CD14-positive monocyte (primary cell): ENCODE measurements around the gene SLC1A3. TPM values are rescaled to one million over a fixed set of nuclear protein-coding genes. Genes with fewer than 3 reads are reported as not detected.

Source experiments
- DNase-seq, 3 donors: peaks; one replicate each; pipeline ENCODE4 v3.0.0-alpha.2; 2011 to 2022
- H2AFZ ChIP-seq: 2 replicates; pipeline ENCODE4 v1.6.0; 2012; ENCODE audit warnings: mild to moderate bottlenecking, low read depth, low read length, inconsistent platforms; ENCODE audit not compliant: insufficient read depth, poor library complexity, severe bottlenecking
- H3K27ac ChIP-seq, 2 donors: 1 replicate in 1 of 2; 2 replicates in 1 of 2; pipeline ENCODE4 v1.5.1; 2012 to 2013; ENCODE audit warnings: low read length in 2 of 2, control low read depth in 1 of 2, inconsistent platforms in 1 of 2, low read depth in 1 of 2, mild to moderate bottlenecking in 1 of 2
- H3K27me3 ChIP-seq, 2 donors: one replicate each; pipeline versions ENCODE4 v1.6.0 to v1.6.1; 2011 to 2013; ENCODE audit warnings: low read length in 2 of 2; ENCODE audit not compliant: control insufficient read depth in 2 of 2, insufficient read depth in 2 of 2
- H3K36me3 ChIP-seq, 2 donors: replicated peaks in 1 of 2; 1 replicate in 1 of 2; 2 replicates in 1 of 2; pipeline versions ENCODE4 v1.5.1 to v1.6.1; 2012 to 2013; ENCODE audit warnings: low read length in 2 of 2, control low read depth in 1 of 2, inconsistent platforms in 1 of 2, mild to moderate bottlenecking in 1 of 2; ENCODE audit not compliant: insufficient read depth in 2 of 2, control insufficient read depth in 1 of 2
- H3K4me1 ChIP-seq, 2 donors: 1 replicate in 1 of 2; 2 replicates in 1 of 2; pipeline versions ENCODE4 v1.5.1 to v1.6.1; 2012 to 2013; ENCODE audit warnings: low read length in 2 of 2, control low read depth in 1 of 2, inconsistent platforms in 1 of 2, mild to moderate bottlenecking in 1 of 2, moderate library complexity in 1 of 2; ENCODE audit not compliant: insufficient read depth in 2 of 2, control insufficient read depth in 1 of 2
- H3K4me2 ChIP-seq: replicated peaks from 2 replicates; pipeline ENCODE3; 2012; ENCODE audit warnings: low read length, moderate library complexity, mild to moderate bottlenecking; ENCODE audit not compliant: poor library complexity, severe bottlenecking; ENCODE audit errors: extremely low read depth
- H3K4me3 ChIP-seq, 3 experiments: fragments of 200-600 bp in 1 of 3; sonication (generic) in 1 of 3; replicated peaks in 1 of 3; 1 replicate in 2 of 3; 2 replicates in 1 of 3; pipeline ENCODE4 v1.5.1; 2011 to 2013; ENCODE audit warnings: low read length in 3 of 3, mild to moderate bottlenecking in 3 of 3, control low read depth in 2 of 3, low read depth in 2 of 3, inconsistent platforms in 1 of 3, moderate library complexity in 1 of 3
- H3K79me2 ChIP-seq: 2 replicates; pipeline ENCODE4 v1.6.0; 2012; ENCODE audit warnings: mild to moderate bottlenecking, control low read depth, inconsistent platforms, low read length, moderate library complexity; ENCODE audit not compliant: insufficient read depth
- H3K9ac ChIP-seq: 2 replicates; pipeline ENCODE4 v1.6.0; 2017; ENCODE audit warnings: low read length, mild to moderate bottlenecking; ENCODE audit not compliant: insufficient read depth, poor library complexity, severe bottlenecking
- H3K9me3 ChIP-seq, 2 donors: replicated peaks in 1 of 2; 1 replicate in 1 of 2; 2 replicates in 1 of 2; pipeline versions ENCODE4 v1.5.1 to v1.6.1; 2012 to 2013; ENCODE audit warnings: low read length in 2 of 2, control low read depth in 1 of 2; ENCODE audit not compliant: control insufficient read depth in 1 of 2, insufficient read depth in 1 of 2
- H4K20me1 ChIP-seq: 2 replicates; pipeline ENCODE4 v1.6.0; 2012; ENCODE audit warnings: mild to moderate bottlenecking, low read length, control low read depth, moderate library complexity; ENCODE audit not compliant: insufficient read depth
- H3K27ac Mint-ChIP-seq, 7 donors: one replicate each; pipeline ENCODE4 v1.8.0; 2020; ENCODE audit warnings: mild to moderate bottlenecking in 7 of 7, mixed read lengths in 7 of 7, moderate library complexity in 6 of 7, inconsistent platforms in 2 of 7
- H3K27me3 Mint-ChIP-seq, 3 donors: one replicate each; pipeline ENCODE4 v1.8.0; 2021 to 2022; ENCODE audit warnings: low read depth in 3 of 3, mild to moderate bottlenecking in 3 of 3, mixed read lengths in 3 of 3, moderate library complexity in 3 of 3, inconsistent platforms in 1 of 3
- H3K36me3 Mint-ChIP-seq, 2 donors: one replicate each; pipeline ENCODE4 v1.8.0; 2020; ENCODE audit warnings: mixed read lengths in 2 of 2, inconsistent platforms in 1 of 2, mild to moderate bottlenecking in 1 of 2
- H3K4me1 Mint-ChIP-seq: one replicate; pipeline ENCODE4 v1.8.0; 2020; ENCODE audit warnings: mild to moderate bottlenecking, mixed read lengths
- H3K4me3 Mint-ChIP-seq, 2 donors: one replicate each; pipeline ENCODE4 v1.8.0; 2020; ENCODE audit warnings: mild to moderate bottlenecking in 2 of 2, mixed read lengths in 2 of 2, moderate library complexity in 1 of 2
- H3K9me3 Mint-ChIP-seq, 7 donors: one replicate each; pipeline ENCODE4 v1.8.0; 2020 to 2022; ENCODE audit warnings: mixed read lengths in 7 of 7, mild to moderate bottlenecking in 6 of 7, moderate library complexity in 6 of 7, inconsistent platforms in 2 of 7
- CTCF ChIP-seq: fragments of 200-600 bp; IDR thresholded peaks from one replicate; pipeline ENCODE4 v1.8.0; 2022; ENCODE audit warnings: antibody characterized with exemption, mild to moderate bottlenecking
- WGBS: methylation state at CpG from one replicate; pipeline ENCODE4 v1.1.5; 2013; ENCODE audit warnings: missing lambda C conversion rate; ENCODE audit not compliant: insufficient coverage; 5-methylcytosine and 5-hydroxymethylcytosine counted together
- intact Hi-C, 2 donors: fragments of 100-400 bp; cut with micrococcal nuclease; formaldehyde crosslinking; loops; one replicate each; pipeline versions ENCODE4 v1.15.0 to v1.15.1; 2023
- polyA plus RNA-seq, 3 donors: library from polyadenylated mRNA; depleted of rRNA in 1 of 3; unstranded in 2 of 3; stranded (reverse) in 1 of 3; fragments of 300-500 nt in 2 of 3; fragments of >200 nt in 1 of 3; fragmentation: Illumina TruSeq in 2 of 3; gene quantifications; 1 replicate in 2 of 3; 2 replicates in 1 of 3; pipeline ENCODE4 v1.2.3, GENCODE V29; 2012 to 2021

Gene SLC1A3
- polyA plus RNA-seq, 3 donors = 1.2 to 3.3 (median 1.3) TPM

DNA sequence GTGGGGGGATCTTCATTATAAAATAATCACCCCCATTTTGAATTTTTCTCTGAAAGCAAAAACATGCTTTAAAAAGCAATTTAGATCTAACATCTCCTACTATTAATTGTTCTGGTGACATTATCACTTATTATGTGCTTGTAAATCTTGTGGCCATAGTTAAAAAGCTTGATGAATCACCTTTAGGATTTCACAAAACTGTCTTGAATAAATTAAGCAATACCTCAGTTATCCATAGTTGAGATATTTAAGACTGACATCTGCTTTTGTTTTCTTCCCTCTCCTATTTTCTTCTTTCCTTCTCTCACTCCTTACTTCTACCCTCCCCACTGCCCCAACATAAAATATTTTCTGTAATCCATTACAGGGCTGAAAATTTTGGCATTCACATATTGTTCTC lies 84.8 kb downstream of the SLC1A3 start:
- TF ChIP-seq CTCF = no peak
- Mint-ChIP-seq H3K4me1 (peaks cover 55% of the 10 kb centered on the region), H3K27me3 (peaks cover 0 to 2% (median 1%) of the 10 kb centered on the region in 3 donors), H3K27ac (peak overlapping the region in 2 of 7 donors; percentile 36 to 38), H3K36me3 (peaks cover 0 to 4% of the 10 kb centered on the region in 2 donors), H3K9me3 (no peaks in the 10 kb centered on the region), H3K4me3 (peak overlapping the region in 1 of 2 donors; percentile 48)
- intact Hi-C loops = loop anchor here (2.0 to 5.0 kb wide), 6 partner anchors 32 to 449 kb away; partner anchors contain the start of gene NADK2 (in 1 of the 2)
- H3K4me3 ChIP-seq = no peak overlapping the region
- no peaks in the 10 kb centered on the region for H3K27me3 ChIP-seq
- no peak overlapping the region for H3K4me2 ChIP-seq
- no peaks in the 10 kb centered on the region for H3K9me3 ChIP-seq
- peaks cover 4% of the 10 kb centered on the region for H3K79me2 ChIP-seq
- H2AFZ ChIP-seq = no peak overlapping the region
- H3K27ac ChIP-seq = no peak overlapping the region
- H4K20me1 ChIP-seq = no peaks in the 10 kb centered on the region
- H3K9ac ChIP-seq = no peak overlapping the region
- peaks cover 46 to 58% of the 10 kb centered on the region in 2 donors for H3K4me1 ChIP-seq
- no peaks in the 10 kb centered on the region for H3K36me3 ChIP-seq
- peak in 2 of 3 donors; percentile 55 to 69 for DNase-seq

DNA sequence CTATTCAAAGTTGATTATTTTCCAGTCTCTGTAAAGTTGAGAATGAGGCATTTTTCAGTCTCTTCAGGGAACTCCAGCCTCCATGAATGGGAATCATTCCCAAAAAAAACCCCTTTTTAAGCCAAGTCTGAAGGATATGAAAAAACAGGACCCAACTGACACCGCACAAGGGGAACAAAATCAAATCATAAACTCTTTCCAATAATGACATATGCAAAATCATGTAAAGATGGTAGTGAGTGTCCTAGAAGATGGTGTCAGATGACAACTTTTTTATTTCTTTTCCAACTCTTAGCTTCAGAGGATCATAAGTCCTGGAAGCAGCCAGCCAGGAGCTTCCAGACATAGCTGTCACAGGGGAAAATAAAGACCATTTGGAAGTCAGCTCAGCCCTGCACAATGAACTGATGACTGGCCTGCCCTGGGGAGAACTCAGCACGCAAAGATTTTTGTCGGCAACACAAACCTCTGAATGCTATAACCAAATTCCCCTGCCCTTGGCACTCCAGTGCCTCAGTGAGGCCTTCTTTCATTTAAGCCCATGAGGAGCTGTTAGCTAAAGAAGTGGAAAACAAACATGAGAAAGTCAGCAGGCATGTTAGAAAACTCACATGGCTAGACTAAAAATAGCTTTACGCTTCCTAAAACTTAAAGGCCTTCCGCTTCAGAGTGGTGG lies 85.4 kb downstream of the SLC1A3 start:
- H3K9me3 ChIP-seq = no peaks in the 10 kb centered on the region
- H3K27ac ChIP-seq = peak overlapping the region; percentile 29 to 46
- H3K4me1 ChIP-seq = peaks cover 41 to 52% of the 10 kb centered on the region in 2 donors
- no peak for TF ChIP-seq CTCF
- H3K79me2 ChIP-seq = peaks cover 3% of the 10 kb centered on the region
- peak in 1 of 3 donors; percentile 19 for DNase-seq
- H3K27ac Mint-ChIP-seq = peak overlapping the region in 6 of 7 donors; percentile 20 to 82 (median 65)
- peak overlapping the region; percentile 34 for H2AFZ ChIP-seq
- peaks cover 0 to 2% (median 1%) of the 10 kb centered on the region in 3 donors for H3K27me3 Mint-ChIP-seq
- H3K4me3 ChIP-seq = peak overlapping the region in 1 of 3 experiments; percentile 75
- peak overlapping the region; percentile 95 for H3K4me2 ChIP-seq
- intact Hi-C loops = loop anchor here (2.0 to 5.0 kb wide), 9 partner anchors 33 to 450 kb away; partner anchors contain the start of gene NADK2 (in 1 of the 2)
- H3K9ac ChIP-seq = no peak overlapping the region
- H3K4me1 Mint-ChIP-seq = peaks cover 50% of the 10 kb centered on the region
- WGBS = no CpG with 5 or more reads among the region's 5 CpGs
- H3K27me3 ChIP-seq = no peaks in the 10 kb centered on the region
- peaks cover 0 to under 1% of the 10 kb centered on the region in 2 donors for H3K36me3 Mint-ChIP-seq
- no peaks in the 10 kb centered on the region for H3K36me3 ChIP-seq
- peak overlapping the region in 1 of 2 donors; percentile 4 for H3K4me3 Mint-ChIP-seq
- H3K9me3 Mint-ChIP-seq = no peaks in the 10 kb centered on the region
- no peaks in the 10 kb centered on the region for H4K20me1 ChIP-seq
